PC-9 (cell line): ENCODE measurements around the gene MARCHF3.

Experiments
- CTCF ChIP-seq: fragments of 200-600 bp; sonication (generic); conservative IDR thresholded peaks from 2 replicates; pipeline ENCODE4 v1.6.1; 2017; ENCODE audit warnings: mixed run types, antibody characterized with exemption, mild to moderate bottlenecking, moderate library complexity
- EZH2 ChIP-seq: fragments of 200-600 bp; sonication (generic); IDR thresholded peaks from 2 replicates; pipeline ENCODE4 v1.8.0; 2017; ENCODE audit warnings: antibody characterized with exemption, low read depth

- TF ChIP-seq CTCF (no peak), EZH2 (no peak)
Measured at GRCh38 chr5:126965487-126965886, 64.9 kb downstream of the MARCHF3 start.
